ENCODE results near the gene FTO. TPM values are rescaled to one million over a fixed set of nuclear protein-coding genes. Genes with fewer than 3 reads are reported as not detected.

FTO gene
- total and polyA plus RNA-seq, 2 of the 13 experiments (the other 11 are each of a cell fraction or from before 2014, with no cell fraction given), result 41.6 to 55.8 TPM

DNA sequence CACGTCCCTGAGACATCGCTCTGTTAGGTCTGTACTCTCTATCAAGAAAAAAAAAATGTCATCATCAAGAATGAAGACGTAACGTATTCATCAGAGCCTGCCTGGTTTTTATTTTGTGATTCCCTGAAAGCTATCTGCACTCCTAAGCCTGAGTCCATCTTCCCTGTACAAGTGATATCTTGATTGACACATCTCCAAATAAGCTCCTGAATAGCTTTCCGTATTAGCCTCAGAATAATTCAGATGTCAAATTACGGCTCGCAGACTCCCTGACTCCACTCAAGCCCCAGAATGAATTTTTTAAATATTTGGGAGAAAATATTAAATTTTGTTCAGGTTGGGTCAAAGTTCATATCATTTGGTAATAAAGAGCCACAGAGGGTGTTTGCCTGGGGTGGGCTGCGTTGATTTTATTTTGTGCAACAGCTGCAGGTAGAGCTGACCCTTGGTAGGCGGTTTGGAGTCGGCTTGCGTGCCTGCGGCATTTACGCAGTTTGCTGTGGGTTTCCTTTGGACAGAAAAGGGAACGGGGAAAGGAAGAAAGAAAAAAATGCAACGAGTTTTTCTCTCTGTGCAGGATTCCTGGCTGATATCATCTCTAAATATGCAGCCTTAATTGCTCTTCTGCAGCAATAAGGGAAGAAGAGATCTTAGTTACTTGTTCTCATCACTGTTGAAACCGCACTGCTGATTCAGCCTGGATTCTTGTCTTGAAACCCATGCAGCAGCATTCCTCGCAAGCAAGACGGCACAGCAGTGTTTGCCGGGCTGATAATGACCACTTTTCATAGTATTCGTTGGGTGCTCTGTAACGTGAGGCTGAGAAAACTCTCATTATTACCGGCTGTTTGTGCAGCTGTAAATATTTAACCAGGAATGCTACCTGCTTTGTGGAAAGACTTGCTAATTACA, 467.9 kb downstream of the FTO start (continued):
- TF ChIP-seq, protein P1, sequence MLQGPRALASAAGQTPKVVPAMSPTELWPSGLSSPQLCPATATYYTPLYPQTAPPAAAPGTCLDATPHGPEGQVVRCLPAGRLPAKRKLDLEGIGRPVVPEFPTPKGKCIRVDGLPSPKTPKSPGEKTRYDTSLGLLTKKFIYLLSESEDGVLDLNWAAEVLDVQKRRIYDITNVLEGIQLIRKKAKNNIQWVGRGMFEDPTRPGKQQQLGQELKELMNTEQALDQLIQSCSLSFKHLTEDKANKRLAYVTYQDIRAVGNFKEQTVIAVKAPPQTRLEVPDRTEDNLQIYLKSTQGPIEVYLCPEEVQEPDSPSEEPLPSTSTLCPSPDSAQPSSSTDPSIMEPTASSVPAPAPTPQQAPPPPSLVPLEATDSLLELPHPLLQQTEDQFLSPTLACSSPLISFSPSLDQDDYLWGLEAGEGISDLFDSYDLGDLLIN (CRISPR knock-in tag; IDR thresholded peaks at IDR 0.05; ENCODE audit: borderline replicate concordance), result no peak
- TF ChIP-seq THAP11 (CRISPR knock-in tag; IDR thresholded peaks at IDR 0.05) (no peak), SRSF9 (IDR thresholded peaks at IDR 0.05; ENCODE audit: borderline replicate concordance, insufficient read depth, low read depth, low read length, poor library complexity, severe bottlenecking) (no peak), ZNF746 (CRISPR knock-in tag; IDR thresholded peaks at IDR 0.05) (no peak), THRA (CRISPR knock-in tag; IDR thresholded peaks at IDR 0.05; ENCODE audit: borderline replicate concordance) (no peak), ZBTB43 (CRISPR knock-in tag; conservative IDR thresholded peaks at IDR 0.05) (no peak), POLR2AphosphoS5 (IDR thresholded peaks at IDR 0.05; ENCODE audit: low read depth, low read length) (peak; percentile 59; the same call in 1 of the 2 replicates), PAF1 (CRISPR knock-in tag; IDR thresholded peaks at IDR 0.05) (no peak), ARNT (IDR thresholded peaks at IDR 0.05) (no peak), SPEN (CRISPR knock-in tag; IDR thresholded peaks at IDR 0.05; ENCODE audit: low read depth) (no peak), FOXK1 (CRISPR knock-in tag; IDR thresholded peaks at IDR 0.05; ENCODE audit: borderline replicate concordance, low read depth) (no peak), ZNF670 (CRISPR knock-in tag; IDR thresholded peaks at IDR 0.05; ENCODE audit: borderline replicate concordance) (no peak), KLF9 (CRISPR knock-in tag; IDR thresholded peaks at IDR 0.05; ENCODE audit: low read depth) (no peak)
- TF ChIP-seq, protein P2, sequence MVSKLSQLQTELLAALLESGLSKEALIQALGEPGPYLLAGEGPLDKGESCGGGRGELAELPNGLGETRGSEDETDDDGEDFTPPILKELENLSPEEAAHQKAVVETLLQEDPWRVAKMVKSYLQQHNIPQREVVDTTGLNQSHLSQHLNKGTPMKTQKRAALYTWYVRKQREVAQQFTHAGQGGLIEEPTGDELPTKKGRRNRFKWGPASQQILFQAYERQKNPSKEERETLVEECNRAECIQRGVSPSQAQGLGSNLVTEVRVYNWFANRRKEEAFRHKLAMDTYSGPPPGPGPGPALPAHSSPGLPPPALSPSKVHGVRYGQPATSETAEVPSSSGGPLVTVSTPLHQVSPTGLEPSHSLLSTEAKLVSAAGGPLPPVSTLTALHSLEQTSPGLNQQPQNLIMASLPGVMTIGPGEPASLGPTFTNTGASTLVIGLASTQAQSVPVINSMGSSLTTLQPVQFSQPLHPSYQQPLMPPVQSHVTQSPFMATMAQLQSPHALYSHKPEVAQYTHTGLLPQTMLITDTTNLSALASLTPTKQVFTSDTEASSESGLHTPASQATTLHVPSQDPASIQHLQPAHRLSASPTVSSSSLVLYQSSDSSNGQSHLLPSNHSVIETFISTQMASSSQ (IDR thresholded peaks at IDR 0.05; ENCODE audit: low read depth), result peak; percentile 85
- TF ChIP-seq, protein P2 (CRISPR knock-in tag; IDR thresholded peaks at IDR 0.05; ENCODE audit: borderline replicate concordance), result peak; percentile 83
